Measurements from ENCODE around the gene VEGFD.

DNA sequence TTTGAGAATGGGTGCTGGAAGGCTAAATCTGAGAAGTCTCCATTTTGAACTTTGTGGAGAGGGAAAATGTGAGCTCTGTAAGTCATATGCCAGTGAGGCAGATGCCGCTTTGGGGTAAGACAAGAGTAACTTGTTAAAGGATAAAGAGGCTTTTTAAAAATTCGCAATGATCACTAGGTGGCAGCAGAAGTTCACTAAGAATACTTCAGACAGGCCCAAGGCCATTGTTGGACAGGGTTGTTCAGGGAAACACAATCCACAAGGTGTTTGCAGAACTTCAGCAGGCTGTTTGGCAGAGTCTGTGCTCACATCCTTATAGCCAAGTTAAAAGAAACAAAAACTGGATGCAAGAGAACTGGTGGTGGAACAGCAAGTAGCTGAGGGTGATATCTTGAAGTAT is 35.2 kb downstream of the VEGFD start:
- no peak for TF ChIP-seq BACH2 (CRISPR knock-in tag; IDR thresholded peaks at IDR 0.05; ENCODE audit: borderline replicate concordance)
- TF ChIP-seq, protein P1, sequence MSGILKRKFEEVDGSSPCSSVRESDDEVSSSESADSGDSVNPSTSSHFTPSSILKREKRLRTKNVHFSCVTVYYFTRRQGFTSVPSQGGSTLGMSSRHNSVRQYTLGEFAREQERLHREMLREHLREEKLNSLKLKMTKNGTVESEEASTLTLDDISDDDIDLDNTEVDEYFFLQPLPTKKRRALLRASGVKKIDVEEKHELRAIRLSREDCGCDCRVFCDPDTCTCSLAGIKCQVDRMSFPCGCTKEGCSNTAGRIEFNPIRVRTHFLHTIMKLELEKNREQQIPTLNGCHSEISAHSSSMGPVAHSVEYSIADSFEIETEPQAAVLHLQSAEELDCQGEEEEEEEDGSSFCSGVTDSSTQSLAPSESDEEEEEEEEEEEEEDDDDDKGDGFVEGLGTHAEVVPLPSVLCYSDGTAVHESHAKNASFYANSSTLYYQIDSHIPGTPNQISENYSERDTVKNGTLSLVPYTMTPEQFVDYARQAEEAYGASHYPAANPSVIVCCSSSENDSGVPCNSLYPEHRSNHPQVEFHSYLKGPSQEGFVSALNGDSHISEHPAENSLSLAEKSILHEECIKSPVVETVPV (CRISPR knock-in tag; IDR thresholded peaks at IDR 0.05), result no peak

Data from SK-N-SH treated with all-trans-retinoic acid at 6 μM for 48 hours (cell line).